ENCODE results near the gene TLR10.

DNA sequence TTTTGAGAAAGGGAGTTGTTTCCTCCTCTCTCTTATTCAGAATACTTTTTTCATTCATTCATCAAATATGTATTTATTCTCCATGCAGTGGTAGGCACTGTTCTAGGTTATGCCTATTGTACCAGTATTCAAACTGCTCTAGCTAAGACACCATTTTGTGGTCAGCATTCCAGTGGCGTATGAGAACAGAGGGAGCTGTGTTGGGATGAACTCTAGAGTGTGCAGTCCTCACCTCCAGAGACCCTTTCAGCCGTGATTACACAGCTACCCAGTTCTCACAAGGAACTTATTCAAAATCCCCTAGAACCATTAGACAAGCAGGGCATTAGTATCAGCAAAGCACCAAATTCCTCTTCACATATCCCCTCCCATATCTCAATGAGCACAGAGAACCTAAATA, 17.6 kb upstream of the TLR10 start:
- no peak for TF ChIP-seq POLR2A (IDR thresholded peaks at IDR 0.05)
- TF ChIP-seq, protein P1, sequence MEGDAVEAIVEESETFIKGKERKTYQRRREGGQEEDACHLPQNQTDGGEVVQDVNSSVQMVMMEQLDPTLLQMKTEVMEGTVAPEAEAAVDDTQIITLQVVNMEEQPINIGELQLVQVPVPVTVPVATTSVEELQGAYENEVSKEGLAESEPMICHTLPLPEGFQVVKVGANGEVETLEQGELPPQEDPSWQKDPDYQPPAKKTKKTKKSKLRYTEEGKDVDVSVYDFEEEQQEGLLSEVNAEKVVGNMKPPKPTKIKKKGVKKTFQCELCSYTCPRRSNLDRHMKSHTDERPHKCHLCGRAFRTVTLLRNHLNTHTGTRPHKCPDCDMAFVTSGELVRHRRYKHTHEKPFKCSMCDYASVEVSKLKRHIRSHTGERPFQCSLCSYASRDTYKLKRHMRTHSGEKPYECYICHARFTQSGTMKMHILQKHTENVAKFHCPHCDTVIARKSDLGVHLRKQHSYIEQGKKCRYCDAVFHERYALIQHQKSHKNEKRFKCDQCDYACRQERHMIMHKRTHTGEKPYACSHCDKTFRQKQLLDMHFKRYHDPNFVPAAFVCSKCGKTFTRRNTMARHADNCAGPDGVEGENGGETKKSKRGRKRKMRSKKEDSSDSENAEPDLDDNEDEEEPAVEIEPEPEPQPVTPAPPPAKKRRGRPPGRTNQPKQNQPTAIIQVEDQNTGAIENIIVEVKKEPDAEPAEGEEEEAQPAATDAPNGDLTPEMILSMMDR (IDR thresholded peaks at IDR 0.05) = no peak

All from breast epithelium (tissue), 3 donors.